TTC549 (cell line): Measurements from ENCODE around the gene ARFGAP2.

Experiments
- FAIRE-seq: peaks from 2 replicates; lab custom pipeline; 2012; peaks lifted over from hg19 to GRCh38; lab: Jason Lieb, UNC

The ARFGAP2 gene

DNA sequence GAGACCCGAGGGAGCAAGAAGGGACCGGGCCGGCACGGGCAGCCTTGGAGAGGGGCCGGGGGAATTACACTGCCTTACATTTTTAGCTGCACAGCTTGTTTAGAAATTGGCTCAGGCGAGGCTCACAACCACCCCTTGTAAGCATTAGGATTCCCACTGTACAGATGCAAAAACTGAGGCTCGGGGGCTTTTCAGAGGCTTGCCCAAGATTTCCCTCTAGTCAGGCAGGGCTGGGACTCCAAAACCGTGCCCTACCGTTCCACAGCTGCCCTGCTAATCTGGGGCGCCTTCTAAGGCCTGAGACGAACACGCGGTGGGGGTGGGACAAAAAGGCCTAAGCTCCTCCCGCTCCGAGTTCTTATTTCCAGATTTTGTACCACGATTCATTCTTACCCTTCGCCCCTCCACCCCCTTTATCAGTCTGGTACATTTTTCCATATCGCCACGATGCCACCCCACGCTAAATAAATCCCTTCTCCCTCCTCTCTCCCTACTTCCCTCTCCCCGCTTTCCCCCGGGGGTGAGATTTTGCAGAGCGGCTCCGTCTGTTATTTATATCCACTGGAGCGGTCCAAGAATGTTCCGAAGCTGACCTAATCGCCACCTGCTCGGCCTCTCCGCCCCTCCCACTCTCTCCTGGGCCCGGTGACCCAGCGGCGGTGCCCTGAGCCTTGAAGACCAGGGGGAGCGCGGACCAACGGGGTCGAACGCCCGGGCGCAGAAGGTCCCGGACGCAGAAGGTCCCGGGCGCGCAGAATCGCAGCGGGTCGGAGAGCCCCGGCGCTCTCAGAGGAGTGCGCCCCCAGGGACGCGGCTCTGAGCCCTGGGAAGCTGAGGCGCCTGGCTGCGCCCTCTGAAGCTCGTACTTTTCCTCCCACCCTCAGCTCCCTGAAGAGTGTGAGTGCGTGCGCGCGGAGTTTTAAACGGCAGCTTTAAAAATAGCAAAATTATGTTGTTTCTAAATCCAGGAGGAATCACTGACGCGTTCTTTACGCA lies 10.3 kb upstream of the ARFGAP2 start:
- no peak for FAIRE-seq

DNA sequence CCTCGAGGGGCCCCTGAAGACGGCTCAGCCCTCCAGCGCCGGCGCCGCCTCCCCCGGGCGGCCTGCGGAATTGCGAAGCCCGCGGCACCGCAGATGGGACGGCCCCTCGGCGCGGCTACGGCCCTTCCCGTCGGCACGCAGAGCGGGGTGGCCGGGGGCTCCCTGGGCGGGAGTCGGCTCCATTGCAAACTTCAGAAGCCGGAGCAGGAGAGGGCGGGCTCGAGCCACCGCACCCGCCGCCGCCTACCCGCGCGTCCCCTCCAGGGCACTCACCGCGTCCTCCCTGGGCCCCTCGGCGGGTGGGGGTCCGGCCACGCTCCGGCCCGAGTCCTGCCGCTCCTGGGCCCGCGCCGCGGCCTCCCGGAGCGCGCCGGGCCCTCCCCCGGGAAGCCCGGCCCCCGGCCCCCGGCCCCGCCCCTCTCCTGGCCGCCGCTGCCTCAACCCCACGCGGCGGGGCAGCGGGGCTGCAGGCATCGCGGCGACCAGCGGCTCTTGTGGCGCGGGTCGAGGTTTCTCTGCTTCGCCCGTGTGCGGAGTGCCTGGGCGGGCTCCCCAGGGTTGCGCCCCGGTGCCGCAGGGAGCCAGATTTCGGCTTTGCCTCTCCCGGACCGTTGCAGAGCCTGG lies 9.5 kb upstream of the ARFGAP2 start, which contains the start of gene PACSIN3:
Gene PACSIN3 (minus strand): TSS at position 359 of the 624 bp plus-strand sequence. CDS start 3,707 bp downstream, outside the sequence.
- FAIRE-seq: no peak

DNA sequence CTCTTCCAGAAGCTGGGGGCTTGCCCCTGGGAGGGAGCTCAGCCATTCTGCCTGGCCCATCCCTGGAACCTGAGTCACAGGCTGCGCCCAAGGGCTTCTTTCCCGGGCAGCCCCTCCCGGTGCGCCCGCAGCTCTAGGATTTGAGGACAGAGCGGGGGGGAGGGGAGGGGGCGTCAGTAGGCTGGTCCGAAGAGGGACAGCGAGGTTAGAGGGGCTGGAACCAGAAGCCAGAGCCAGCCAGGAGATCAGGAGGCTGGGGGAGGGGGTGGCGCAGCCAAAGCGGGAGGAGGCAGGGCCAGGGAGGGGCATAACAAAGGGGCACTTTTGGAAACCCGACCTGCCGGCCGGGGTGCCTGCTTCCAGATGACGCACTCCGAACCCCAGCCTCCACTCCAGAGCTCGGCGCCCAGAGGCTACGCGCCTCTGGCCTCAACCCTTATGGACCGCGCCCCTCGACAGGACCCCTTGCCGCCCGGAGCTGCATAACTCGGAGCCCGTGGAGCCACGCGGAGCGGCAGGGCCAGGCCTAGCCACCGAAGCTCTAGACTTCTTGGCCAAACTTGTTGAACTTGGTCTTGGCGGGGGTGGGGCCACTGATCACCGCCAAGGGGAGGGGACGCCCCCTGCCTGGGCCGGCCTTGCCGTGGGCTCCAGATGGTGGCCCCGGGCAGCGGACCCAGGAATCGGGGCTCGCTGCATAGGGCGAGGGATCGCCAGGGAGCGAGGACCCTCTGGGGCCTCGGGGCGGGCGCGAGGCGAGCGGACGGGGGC lies 8.8 kb upstream of the ARFGAP2 start:
- FAIRE-seq: no peak

DNA sequence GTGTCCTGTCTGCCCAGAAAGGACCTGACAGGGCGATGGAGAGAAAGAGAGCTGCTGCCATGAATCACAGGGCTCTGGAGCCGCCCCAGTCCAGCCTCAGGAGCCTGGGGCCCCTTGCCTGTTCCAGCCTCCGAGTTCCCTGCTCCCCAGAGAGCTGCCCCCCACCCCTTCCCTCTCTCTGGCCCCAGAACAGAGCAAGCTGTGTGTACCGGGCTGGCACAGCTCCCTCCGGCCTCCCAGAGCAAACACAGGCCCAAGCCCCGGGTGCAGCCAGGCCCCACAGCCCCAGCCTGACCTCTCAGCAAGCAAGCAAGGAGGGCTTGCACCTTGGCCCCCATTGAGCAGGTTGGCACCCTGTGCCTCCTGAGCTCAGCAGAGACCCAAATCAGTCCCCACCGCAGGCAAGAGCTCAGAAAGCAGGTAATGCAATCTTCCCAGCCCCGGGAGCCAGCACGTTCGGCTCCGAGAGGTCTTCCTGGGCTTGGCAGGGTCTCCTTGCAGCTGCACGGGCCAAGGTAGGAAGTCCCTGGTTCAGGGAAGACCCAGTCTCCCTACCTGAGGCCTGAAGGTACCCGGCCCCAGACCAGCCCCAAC lies 8.1 kb upstream of the ARFGAP2 start:
- no peak for FAIRE-seq

DNA sequence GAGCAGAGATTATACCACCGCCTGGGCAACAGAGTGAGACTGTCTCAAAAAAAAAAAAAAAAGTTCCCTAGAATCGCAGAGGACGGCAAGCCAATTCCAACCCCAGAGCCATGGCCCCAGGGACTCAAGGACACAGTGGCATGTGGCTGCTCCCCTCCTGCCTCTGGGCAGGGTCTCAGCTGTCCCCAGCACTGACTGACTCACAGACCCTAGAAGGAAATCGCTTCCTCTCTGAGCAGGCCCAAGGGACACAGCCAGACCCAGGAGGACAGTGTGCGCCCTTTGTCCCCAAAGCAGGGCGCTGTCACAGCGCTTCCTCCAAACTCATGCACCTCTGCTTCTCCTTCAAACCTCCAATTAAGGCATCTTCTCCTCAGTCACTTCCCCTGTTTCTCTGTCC lies 7.3 kb upstream of the ARFGAP2 start:
- FAIRE-seq: no peak

DNA sequence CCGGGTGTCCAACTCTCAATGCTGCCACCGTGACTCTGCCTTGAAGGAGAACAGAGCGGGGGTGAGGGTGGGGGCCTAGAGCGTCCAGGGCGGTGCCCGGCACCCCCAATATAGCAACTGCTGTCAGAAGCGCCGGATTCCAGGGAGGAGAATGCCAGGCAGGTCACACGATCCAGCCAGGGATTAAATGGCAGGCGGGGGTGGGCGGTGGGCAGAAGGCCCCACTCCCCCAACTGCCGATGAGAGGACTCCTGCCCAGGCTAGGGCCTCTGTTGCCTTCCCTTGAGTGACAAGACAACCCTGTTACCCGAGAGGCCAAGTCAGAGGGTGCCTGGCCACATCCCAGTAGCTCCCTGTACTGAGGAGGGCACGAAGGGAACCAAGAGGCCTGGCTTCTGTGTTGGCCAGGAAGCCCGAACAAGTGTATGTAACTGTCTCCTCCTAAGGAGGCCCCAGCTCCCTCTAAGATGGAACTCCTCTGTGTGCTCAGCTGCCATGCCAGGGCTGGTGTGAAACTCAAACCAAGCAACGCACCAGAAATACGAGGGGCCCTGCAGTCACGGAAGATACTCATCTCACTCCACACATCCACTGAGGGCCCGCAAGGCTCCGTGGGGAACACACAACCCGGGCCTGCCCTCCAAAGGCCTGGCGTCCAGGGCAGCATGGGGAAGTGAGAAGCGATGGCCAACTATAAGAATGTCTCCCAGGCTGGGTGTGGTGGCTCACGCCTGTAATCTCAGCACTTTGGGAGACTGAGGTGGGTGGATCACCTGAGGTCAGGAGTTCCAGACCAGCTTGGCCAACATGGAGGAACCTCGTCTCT lies 6.6 kb upstream of the ARFGAP2 start:
- FAIRE-seq: no peak

DNA sequence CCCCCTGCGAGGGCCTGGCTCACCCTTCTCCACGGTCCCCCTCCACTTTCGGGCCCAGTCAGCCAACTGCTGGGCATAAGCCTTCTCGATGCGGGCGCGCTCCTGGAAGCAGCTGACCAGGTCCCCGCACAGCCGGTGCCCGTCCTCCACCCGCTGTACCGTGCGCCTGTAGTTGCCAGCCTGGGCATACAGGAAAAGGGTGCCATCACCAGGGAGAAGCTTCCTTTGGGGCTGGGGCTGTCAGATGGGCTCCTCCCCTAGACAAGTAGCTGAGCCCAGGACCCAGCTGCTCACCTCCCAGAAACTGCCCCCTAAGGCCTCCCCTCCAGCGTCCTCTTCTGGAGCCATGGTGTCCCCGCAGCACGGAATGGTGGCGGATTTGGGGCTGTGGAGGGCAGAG lies 5.7 kb upstream of the ARFGAP2 start:
- no peak for FAIRE-seq

DNA sequence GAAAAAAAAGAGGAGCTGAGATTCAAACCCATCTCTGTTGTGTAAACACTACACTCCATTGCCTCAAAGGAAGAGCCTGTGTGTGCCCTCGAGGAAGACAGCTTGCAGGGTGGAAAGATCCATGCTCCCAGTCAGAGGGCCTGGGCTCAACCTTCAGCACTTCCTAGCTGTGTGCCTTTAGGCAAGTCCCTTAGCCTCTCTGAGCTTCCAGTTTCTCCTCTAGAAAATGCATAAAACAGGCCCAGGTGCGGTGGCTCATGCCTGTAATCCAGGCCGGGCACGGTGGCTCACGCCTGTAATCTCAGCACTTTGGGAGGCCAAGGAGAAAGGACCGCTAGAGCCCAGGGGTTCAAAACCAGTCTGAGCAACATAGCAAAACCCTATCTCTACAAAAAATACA lies 4.6 kb upstream of the ARFGAP2 start:
- no peak for FAIRE-seq

DNA sequence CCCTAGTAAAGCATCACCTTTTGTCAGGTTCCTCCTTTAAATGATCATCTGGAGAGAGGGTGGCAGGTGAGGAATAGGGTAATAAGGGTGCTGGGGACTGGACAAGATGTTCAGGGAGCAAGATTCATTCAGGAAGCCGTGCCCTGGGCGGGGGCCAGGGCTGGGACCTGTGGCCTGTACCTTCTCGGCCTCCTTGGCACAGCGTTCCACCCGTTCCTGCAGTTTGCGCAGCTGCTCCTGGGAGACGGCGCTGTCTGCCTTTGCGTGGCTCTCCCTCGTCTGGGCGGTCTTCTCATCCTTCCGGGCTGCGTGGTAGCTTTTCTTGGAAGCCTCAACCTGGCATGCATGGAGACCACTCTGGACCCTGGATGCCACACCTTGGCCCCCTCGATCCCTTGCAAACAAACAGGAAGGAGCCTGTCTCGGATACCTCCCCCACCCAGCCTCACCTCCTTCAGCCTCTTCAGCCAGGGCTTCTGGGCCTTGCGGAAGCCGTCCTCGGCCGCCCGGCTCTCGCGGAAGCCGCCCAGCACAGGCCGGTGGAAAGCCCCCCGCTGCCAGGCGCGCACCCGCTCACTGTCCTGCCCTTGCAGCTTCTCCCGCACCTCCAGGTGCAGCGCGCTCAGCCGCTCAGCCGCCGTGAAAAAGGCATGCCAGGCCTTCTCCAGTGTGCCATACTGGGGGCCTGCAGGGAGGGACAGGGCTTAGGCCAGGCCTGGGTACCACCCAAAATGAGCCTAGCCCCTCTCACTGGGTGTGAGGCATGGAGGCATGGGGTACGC lies 3.5 kb upstream of the ARFGAP2 start:
- FAIRE-seq: no peak

DNA sequence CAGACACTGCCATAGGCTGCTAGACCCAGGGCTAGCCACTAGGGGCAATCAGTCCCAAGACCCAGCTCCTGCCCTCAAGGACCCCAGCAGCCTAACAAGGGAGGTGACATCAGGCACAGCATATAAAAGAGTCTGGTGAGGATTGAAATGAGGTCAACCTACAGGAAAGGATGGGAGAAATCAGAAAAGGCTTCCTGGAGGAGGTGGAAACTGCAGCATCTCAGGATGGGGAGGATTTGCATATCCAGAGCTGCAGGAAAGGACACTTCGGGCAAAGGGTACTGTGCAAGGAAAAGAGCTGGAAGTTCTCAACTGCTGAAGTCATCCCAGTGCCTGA lies 2.9 kb upstream of the ARFGAP2 start:
- no peak for FAIRE-seq

DNA sequence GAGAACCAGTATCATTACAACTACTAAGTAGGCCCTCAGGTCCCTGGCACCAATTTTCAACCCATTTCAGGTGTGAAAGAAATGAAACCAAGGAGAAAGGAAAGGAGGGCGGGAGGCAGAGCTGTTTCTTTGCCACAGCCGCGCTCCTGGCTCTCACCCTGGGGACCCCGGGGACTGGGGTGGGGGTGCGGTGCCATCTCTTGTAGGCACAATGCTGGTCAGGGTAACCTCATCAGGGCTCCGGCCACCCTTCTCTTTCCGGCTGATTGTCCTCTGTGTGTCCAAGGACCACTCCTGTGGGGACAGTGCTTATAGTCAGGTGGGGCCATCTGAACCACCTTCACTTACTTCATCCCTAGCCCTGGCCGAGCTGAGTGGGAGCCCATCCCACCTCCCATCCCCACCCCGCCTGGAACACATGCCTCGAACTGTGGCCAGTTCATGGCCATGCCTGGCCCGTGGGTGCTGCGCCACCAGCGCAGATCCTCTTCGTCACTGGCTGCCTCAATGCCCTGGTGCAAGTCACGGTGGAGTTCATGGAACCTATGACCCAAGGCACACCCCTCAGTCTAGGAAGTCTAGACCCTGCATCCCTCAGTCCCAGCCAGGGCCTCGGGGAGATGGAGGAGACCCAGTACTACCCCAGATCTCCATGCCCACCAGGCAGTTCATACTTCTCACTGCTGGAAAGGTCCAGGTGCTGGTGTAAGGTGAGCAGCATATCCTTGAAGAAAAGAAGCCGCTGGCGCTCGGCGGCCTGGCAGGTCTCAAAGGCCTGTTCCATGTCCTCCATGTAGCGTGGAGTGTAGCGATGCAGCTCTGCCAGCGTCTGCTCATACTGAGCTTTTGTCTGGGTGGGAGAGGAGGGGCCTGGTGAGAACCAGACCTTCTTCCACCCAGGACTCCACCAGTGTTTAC lies 2.3 kb upstream of the ARFGAP2 start:
- no peak for FAIRE-seq

DNA sequence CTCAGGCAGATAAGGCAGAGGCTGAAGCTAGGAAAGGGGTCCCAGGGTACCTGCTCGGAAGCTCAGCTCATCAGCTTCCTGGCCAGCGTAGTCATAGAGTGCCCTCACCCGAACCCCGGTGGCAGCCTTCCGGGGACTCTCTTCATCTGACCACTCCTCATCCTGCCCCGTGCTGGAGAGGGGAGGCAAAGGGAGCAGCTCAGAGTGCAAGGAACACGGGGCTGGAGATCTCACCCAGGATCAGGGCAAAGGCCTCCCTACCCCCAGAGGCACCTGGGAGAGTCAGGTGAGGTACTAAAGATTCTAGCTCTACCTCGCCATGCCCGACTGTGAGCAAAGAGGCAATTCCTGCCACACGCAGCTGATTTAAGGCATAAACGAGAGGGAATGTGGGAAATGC lies 1.6 kb upstream of the ARFGAP2 start:
- FAIRE-seq: no peak

DNA sequence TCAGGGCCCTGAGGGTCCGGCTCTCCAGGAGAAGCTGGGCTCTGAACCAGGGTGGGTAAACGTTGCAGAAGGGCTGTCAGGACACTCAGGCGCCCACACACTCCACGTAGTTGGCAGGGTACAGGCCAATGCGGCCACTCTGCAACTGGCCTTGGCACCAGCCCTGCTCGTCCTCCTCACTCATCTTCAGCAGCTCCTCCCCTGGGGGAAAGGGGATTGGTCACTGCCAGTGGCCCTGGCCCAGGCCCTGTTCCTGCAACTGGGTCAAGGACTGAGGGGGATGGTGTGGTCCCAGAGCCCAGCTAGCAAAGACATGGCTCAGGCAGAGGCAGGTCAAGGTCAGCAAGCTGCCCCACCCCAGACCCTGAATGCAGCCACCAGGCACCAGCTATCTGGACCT lies 1.2 kb upstream of the ARFGAP2 start:
- FAIRE-seq: no peak

DNA sequence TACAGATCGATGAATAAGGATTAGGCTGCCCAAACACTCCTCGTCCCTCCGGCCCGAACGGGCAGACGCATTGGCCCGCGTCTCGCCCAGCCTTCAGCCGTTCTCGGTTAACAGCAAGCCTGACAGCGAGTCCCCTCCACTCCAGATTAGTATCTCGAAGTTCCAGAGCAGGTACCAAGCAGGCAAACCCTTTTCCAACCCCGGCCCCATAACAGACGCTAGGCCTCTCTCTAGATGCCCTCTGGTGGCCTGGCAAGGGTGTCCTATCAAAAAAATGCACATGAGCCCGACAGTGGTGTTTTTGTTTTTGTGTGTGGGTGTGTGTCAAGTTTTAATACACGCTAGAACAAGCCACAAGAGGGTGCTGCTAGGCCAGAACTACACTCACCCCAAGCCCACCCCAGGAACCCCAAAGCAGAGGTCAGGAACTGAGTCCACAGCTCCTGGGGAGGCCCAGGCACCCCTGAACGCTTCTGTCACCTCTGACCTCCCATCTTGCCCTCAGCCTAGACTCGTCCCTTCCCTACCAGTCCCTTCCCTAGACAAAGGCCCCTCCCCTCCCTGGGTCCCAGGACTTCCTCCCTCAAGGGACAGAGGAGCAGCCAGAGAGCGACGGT lies 658 bp upstream of the ARFGAP2 start:
- FAIRE-seq: no peak

DNA sequence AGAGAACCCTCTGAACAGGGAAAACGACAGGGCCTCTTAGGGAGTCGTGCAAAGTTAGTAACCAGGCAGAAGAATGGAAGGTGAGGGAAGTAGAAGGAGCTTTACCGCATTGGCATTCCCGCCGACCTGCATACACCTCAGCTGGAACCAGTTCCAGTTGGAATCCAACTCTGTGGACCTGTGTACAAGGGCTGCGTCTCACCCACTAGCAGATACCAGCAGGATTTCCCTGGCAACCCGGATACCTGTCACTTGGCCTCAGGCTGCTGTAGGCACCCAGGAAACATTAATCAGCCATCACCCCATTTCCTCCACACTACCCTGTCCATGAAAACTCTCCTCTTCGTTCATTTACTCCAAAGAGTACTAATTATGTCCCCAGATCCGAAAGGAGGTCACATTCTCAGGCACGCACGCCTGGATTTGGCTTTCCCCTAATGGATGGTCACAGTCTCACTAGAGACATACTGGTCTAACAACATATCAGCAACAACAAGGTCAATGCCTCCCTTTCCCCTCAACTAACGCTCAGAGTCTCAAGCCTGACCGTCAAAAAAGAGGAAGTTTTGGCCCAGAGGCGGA lies 842 bp downstream of the ARFGAP2 start:
- no peak for FAIRE-seq

DNA sequence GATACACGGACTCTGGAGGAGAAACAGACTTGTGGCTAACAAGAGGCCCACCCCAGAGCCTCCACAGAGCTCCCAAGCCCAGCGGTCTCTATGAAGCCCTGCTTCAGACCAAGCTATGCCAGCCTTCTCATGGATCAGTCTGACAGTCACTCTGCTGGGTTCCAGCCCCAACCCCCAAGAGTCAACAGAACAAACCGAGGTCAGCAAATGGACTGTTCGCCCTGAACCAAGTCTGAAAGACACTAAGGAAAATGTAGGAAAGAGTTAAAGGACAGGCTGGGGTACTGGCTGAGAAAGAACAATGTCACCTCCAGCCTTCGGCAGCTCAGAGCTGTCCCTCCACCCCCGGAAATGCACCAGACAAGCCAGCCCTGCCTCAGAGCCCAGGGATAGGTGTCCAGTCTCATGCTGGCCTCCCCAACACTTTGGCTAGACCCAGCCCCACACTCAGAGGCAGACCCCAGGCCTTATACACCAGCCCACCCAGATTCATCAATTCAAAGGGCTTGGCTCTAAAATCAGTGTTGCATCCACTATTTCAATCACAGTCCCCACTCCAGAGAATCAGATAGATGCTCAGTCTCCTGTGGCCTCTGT lies 3.8 kb downstream of the ARFGAP2 start:
- no peak for FAIRE-seq

DNA sequence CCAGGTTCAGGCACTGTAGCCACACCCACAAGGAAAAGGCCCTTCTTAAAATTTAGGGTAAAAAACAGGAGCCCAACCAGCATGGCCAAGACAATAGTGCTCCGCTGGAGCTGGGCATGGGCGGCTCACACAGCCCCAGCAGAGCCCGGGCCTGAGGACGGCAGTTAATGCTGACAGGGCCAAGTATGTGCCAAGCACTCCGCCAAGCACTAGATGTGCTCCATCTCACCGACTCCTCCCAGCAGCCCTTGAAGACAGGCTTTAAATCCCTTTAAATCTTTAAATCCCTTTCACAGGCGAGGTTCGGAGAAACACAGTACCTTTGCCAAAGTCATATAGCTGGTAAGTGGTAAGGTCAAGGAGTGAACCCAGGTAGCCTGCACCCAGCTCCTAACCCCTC lies 4.8 kb downstream of the ARFGAP2 start:
- FAIRE-seq: no peak

DNA sequence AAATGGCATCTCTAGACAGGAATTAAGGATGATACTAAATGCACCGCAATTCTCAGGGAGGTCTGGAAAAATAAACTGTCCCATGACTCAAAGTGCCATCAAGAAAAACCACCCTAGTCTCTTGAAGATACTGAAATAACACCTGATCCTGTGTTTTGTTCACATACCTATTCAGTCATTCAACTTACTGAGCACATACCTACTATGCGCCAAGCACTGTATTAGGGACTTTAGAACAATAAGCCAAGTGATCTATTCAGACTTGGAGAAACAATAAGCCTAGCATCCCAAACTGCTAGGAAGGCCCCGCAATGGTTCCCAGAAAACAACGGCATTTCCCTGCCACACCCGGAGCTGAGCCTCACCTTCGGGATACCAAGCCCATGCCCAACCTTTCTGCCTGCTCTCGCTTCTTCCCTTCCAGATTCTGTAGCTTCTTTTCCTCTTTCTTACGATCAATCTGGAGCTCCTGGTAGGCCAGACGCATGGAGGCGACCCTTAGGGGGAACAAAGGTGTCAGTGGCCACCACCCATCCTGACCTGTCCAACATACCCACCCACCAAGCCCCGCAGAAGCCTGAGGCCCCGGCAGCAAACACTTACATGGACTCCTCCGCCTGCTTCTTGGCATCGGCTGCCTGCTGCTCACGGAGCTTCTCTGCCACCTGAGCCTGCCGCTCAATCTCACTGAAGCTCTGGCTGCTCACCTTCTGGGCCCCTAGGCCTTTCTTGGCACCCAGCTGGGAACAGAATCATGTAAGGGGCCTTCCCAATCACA lies 5.4 kb downstream of the ARFGAP2 start:
- FAIRE-seq: no peak
